HCT116 (cell line): ENCODE results near the gene RAB29. TPM values are rescaled to one million over a fixed set of nuclear protein-coding genes. Genes with fewer than 3 reads are reported as not detected.

Source experiments
- ATAC-seq: fragments of 200-7000 bp; cut with Tn5 transposase; 2 replicates; pipeline ENCODE4 v1.9.1; 2020; ENCODE audit warnings: mild to moderate bottlenecking, moderate library complexity
- BruUV-seq: library from RNA; stranded (reverse); fragments of 400-500 nt; replicated peaks from 2 replicates; lab custom pipeline; 2021; lab: Mats Ljungman, UMichigan
- CTCF ChIA-PET: fragments of 300-600 bp; sonication (Branson Sonifier 250); formaldehyde crosslinking; loops from one replicate; lab custom pipeline; 2021; ENCODE audit warnings: antibody characterized with exemption; lab: Charles Lee
- POLR2A ChIA-PET: fragments of 300-600, 350-600 bp; sonication (Branson Sonifier 250); formaldehyde crosslinking; loops from one replicate; lab custom pipeline; 2021; ENCODE audit warnings: antibody characterized with exemption; lab: Charles Lee
- RAD21 ChIA-PET, 2 experiments: fragments of 300-600 bp; sonication (Branson Sonifier 250); formaldehyde crosslinking; loops; one replicate each; lab custom pipeline; 2023; ENCODE audit warnings: low total read pairs in 2 of 2; ENCODE audit not compliant: uncharacterized antibody in 2 of 2, unreplicated experiment in 2 of 2, low non-redundant PET in 1 of 2; lab: Charles Lee
- DNase-seq: peaks from one replicate; pipeline ENCODE4 v3.0.0-alpha.2; 2010; ENCODE audit warnings: low read depth, low spot score
- H2AFZ ChIP-seq: fragments of 200-600 bp; shearing (Covaris generic), sonication (generic); 2 replicates; pipeline ENCODE4 v1.6.1; 2017; ENCODE audit warnings: low read depth, mixed run types, mixed read lengths, antibody characterized with exemption, low read length; ENCODE audit not compliant: poor library complexity, severe bottlenecking
- H3K27ac ChIP-seq: 2 replicates; pipeline ENCODE4 v1.5.1; 2012; ENCODE audit warnings: low read depth, low read length
- H3K27me3 ChIP-seq: fragments of 200-600 bp; sonication (generic); 2 replicates; pipeline ENCODE4 v1.6.1; 2016; ENCODE audit warnings: mixed run types, low read length, mixed read lengths; ENCODE audit not compliant: insufficient read depth
- H3K36me3 ChIP-seq, 2 experiments: fragments of 200-500 bp in 1 of 2; fragments of 200-600 bp in 1 of 2; sonication (Bioruptor generic) in 1 of 2; sonication (generic) in 1 of 2; 2 replicates each; pipeline versions ENCODE4 v1.5.1 to v1.6.1; 2014 to 2016; ENCODE audit warnings: low read length in 2 of 2, inconsistent platforms in 1 of 2, mixed read lengths in 1 of 2, mixed run types in 1 of 2; ENCODE audit not compliant: insufficient read depth in 2 of 2, control insufficient read depth in 1 of 2
- H3K4me1 ChIP-seq, 2 experiments: fragments of 200-600 bp in 1 of 2; sonication (generic) in 1 of 2; 2 replicates each; pipeline versions ENCODE4 v1.5.1 to v1.6.1; 2012 to 2017; ENCODE audit warnings: low read length in 2 of 2, inconsistent platforms in 1 of 2, mild to moderate bottlenecking in 1 of 2, mixed read lengths in 1 of 2, mixed run types in 1 of 2, moderate library complexity in 1 of 2; ENCODE audit not compliant: insufficient read depth in 2 of 2, control insufficient read depth in 1 of 2
- H3K4me2 ChIP-seq: fragments of 200-600 bp; sonication (generic); 2 replicates; pipeline ENCODE4 v1.6.1; 2017; ENCODE audit warnings: mixed run types, low read length, mixed read lengths
- H3K4me3 ChIP-seq, 2 experiments: fragments of 200-600 bp in 1 of 2; sonication (generic) in 1 of 2; replicated peaks in 1 of 2; 2 replicates each; pipeline ENCODE4 v1.5.1; 2011 to 2016; ENCODE audit warnings: low read length in 2 of 2, control low read depth in 1 of 2, low read depth in 1 of 2, mild to moderate bottlenecking in 1 of 2, mixed read lengths in 1 of 2, mixed run types in 1 of 2
- H3K79me2 ChIP-seq: fragments of 200-600 bp; sonication (generic); 2 replicates; pipeline ENCODE4 v1.6.1; 2017; ENCODE audit warnings: mild to moderate bottlenecking, mixed run types, low read length, moderate library complexity, mixed read lengths; ENCODE audit not compliant: insufficient read depth
- H3K9ac ChIP-seq: fragments of 200-600 bp; sonication (generic); 2 replicates; pipeline ENCODE4 v1.6.1; 2016; ENCODE audit warnings: low read length, mixed read lengths
- H3K9me2 ChIP-seq: fragments of 200-600 bp; sonication (generic), shearing (Covaris generic); 2 replicates; pipeline ENCODE4 v1.6.1; 2017; ENCODE audit warnings: mixed run types, mild to moderate bottlenecking, moderate library complexity; ENCODE audit not compliant: insufficient read depth
- H3K9me3 ChIP-seq, 2 experiments: fragments of 200-500 bp in 1 of 2; fragments of 200-600 bp in 1 of 2; sonication (Bioruptor generic) in 1 of 2; sonication (generic) in 1 of 2; 2 replicates each; pipeline ENCODE4 v1.6.1; 2014 to 2017; ENCODE audit warnings: low read length in 2 of 2, mixed read lengths in 2 of 2, inconsistent platforms in 1 of 2, low read depth in 1 of 2, mild to moderate bottlenecking in 1 of 2, mixed run types in 1 of 2, moderate library complexity in 1 of 2; ENCODE audit not compliant: control insufficient read depth in 1 of 2, insufficient read depth in 1 of 2
- H4K20me1 ChIP-seq: fragments of 200-600 bp; sonication (generic), shearing (Covaris generic); 2 replicates; pipeline ENCODE4 v1.6.1; 2017; ENCODE audit warnings: mixed run types, mild to moderate bottlenecking, moderate library complexity; ENCODE audit not compliant: insufficient read depth
- CBX3 ChIP-seq: IDR thresholded peaks from 2 replicates; pipeline ENCODE4 v1.6.1; 2012; ENCODE audit warnings: low read depth
- EZH2 ChIP-seq: fragments of 200-600 bp; sonication (generic); IDR thresholded peaks from 2 replicates; pipeline ENCODE4 v1.6.1; 2017; ENCODE audit warnings: antibody characterized with exemption, mixed run types
- RAD21 ChIP-seq: IDR thresholded peaks from 2 replicates; pipeline ENCODE4 v1.6.1; 2012; ENCODE audit warnings: low read depth, mild to moderate bottlenecking
- REST ChIP-seq: IDR thresholded peaks from 2 replicates; pipeline ENCODE4 v1.6.1; 2012; ENCODE audit warnings: low read depth
- SIN3A ChIP-seq: IDR thresholded peaks from 2 replicates; pipeline ENCODE4 v1.6.1; 2012; ENCODE audit warnings: low read depth
- ZNF274 ChIP-seq: fragments of 200-500 bp; sonication (Bioruptor generic); IDR thresholded peaks from 2 replicates; pipeline ENCODE4 v1.6.1; 2014; ENCODE audit warnings: mild to moderate bottlenecking, low read depth, low read length, inconsistent platforms
- intact Hi-C: fragments of 100-400 bp; cut with micrococcal nuclease; formaldehyde crosslinking; loops from 2 replicates; pipeline ENCODE4 v1.10.0; 2022
- total RNA-seq: library from RNA; stranded (reverse); gene quantifications from one replicate; pipeline ENCODE4 v1.2.1, GENCODE V29; 2021; ENCODE audit not compliant: unreplicated experiment

RAB29 gene
- total RNA-seq, 1 experiment from 2014 or later, result 17.7 TPM

GRCh38 chr1:205719015-205719414 is 56.3 kb downstream of the RAB29 start:
- no peak overlapping the region for H2AFZ ChIP-seq
- TF ChIP-seq REST (no peak), RAD21 (no peak), ZNF274 (no peak), CBX3 (no peak), SIN3A (no peak), EZH2 (no peak)
- TF ChIP-seq, all 23 proteins: peak for 0
- CTCF ChIA-PET, result no interaction called here
- peaks cover 10% of the 10 kb centered on the region; the same call in 1 of the 2 replicates for H4K20me1 ChIP-seq
- H3K36me3 ChIP-seq, result peaks cover 51 to 64% of the 10 kb centered on the region in 2 experiments
- no peaks in the 10 kb centered on the region for H3K9me3 ChIP-seq
- POLR2A ChIA-PET, result no interaction called here
- no peak overlapping the region for H3K4me2 ChIP-seq
- BruUV-seq, result no TSS peak
- no peak overlapping the region for H3K4me3 ChIP-seq
- intact Hi-C loops, result no loop called here
- no peaks in the 10 kb centered on the region for H3K27me3 ChIP-seq
- H3K27ac ChIP-seq, result no peak overlapping the region
- peaks cover 12% of the 10 kb centered on the region for H3K79me2 ChIP-seq
- H3K4me1 ChIP-seq, result no peaks in the 10 kb centered on the region
- H3K9ac ChIP-seq, result no peak overlapping the region
- no peak for DNase-seq
- RAD21 ChIA-PET, result no interaction called here
- no peaks in the 10 kb centered on the region for H3K9me2 ChIP-seq
- ATAC-seq, result no peak

Other genes starting within 250 kb of the RAB29 start
- gene ELK4, start 143.5 kb downstream of the RAB29 start, total RNA-seq, result 46.2 TPM
- 12.3 TPM for gene SLC45A3, start 95.0 kb downstream of the RAB29 start, total RNA-seq
- 237 TPM for gene NUCKS1, start 25.3 kb downstream of the RAB29 start, total RNA-seq
- gene SLC41A1, start 37.7 kb upstream of the RAB29 start, total RNA-seq, result 35.9 TPM
- not detected for gene PM20D1, start 74.7 kb upstream of the RAB29 start, total RNA-seq
- not detected for gene SLC26A9, start 168.0 kb upstream of the RAB29 start, total RNA-seq
- gene RAB7B, start 227.9 kb upstream of the RAB29 start, total RNA-seq, result 0.22 TPM
- gene CTSE, start 248.4 kb upstream of the RAB29 start, total RNA-seq, result 0.12 TPM